GM12878 (cell line): ENCODE results near the gene SRRM3.

Experiments
- CHD4 ChIP-seq: fragments of 200-600 bp; sonication (generic); IDR thresholded peaks from 2 replicates; pipeline ENCODE4 v1.6.1; 2016; ENCODE audit warnings: mild to moderate bottlenecking
- EGR1 ChIP-seq, 2 experiments: IDR thresholded peaks; 1 replicate in 1 of 2; 2 replicates in 1 of 2; pipeline ENCODE4 v1.6.1; 2011 to 2012; ENCODE audit warnings: low read depth in 2 of 2, low read length in 2 of 2, borderline replicate concordance in 1 of 2, mild to moderate bottlenecking in 1 of 2, moderate library complexity in 1 of 2
- RBBP5 ChIP-seq: fragments of 200-600 bp; sonication (generic); conservative IDR thresholded peaks from 2 replicates; pipeline ENCODE4 v1.6.1; 2016
- SP1 ChIP-seq: IDR thresholded peaks from one replicate; pipeline ENCODE4 v1.6.1; 2011; ENCODE audit warnings: low read depth, low read length

GRCh38 chr7:76330261-76330660, 128.6 kb downstream of the SRRM3 start:
- TF ChIP-seq EGR1 (IDR thresholded peaks at IDR 0.05; ENCODE audit: borderline replicate concordance in 1 of 2, low read depth in 2 of 2, low read length in 2 of 2) (no peak), CHD4 (no peak), RBBP5 (no peak), SP1 (no peak)
